Heart right ventricle (tissue), 16 donors: ENCODE data around the gene FAM187B. TPM values are rescaled to one million over a fixed set of nuclear protein-coding genes. Genes with fewer than 3 reads are reported as not detected.
A peak's percentile ranks its signal among the peaks of the same experiment; 100 is the strongest.

Experiments used
- ATAC-seq, 8 donors: fragments of 200-7000 bp; cut with Tn5 transposase; one replicate each; pipeline ENCODE4 v1.9.1; 2020; ENCODE audit warnings: mild to moderate bottlenecking in 8 of 8, moderate library complexity in 8 of 8, moderate number of reproducible peaks in 1 of 8
- DNase-seq, 2 donors: peaks; one replicate each; pipeline ENCODE4 v3.0.0-alpha.2; 2020
- H3K27ac ChIP-seq, 10 donors: fragments of 200-600 bp; sonication (generic) in 2 of 10; one replicate each; pipeline versions ENCODE4 v1.5.0 to v1.8.0; 2020 to 2022; ENCODE audit warnings: mild to moderate bottlenecking in 3 of 10
- H3K27me3 ChIP-seq, 7 donors: fragments of 200-600 bp; one replicate each; pipeline ENCODE4 v1.8.0; 2021 to 2022; ENCODE audit warnings: mild to moderate bottlenecking in 2 of 7
- H3K36me3 ChIP-seq, 9 donors: fragments of 200-600 bp; sonication (generic) in 1 of 9; one replicate each; pipeline versions ENCODE4 v1.5.0 to v1.8.0; 2020 to 2022; ENCODE audit warnings: mild to moderate bottlenecking in 2 of 9
- H3K4me1 ChIP-seq, 9 donors: fragments of 200-600 bp; sonication (generic) in 1 of 9; one replicate each; pipeline versions ENCODE4 v1.5.0 to v1.8.0; 2020 to 2022; ENCODE audit warnings: mild to moderate bottlenecking in 4 of 9
- H3K4me3 ChIP-seq, 10 donors: fragments of 200-600 bp; sonication (generic) in 2 of 10; one replicate each; pipeline versions ENCODE4 v1.5.0 to v1.8.0; 2020 to 2022; ENCODE audit warnings: mild to moderate bottlenecking in 7 of 10, moderate library complexity in 2 of 10
- H3K9me3 ChIP-seq, 11 donors: fragments of 200-600 bp in 10 of 11; sonication (generic) in 2 of 11; one replicate each; pipeline versions ENCODE4 v1.5.0 to v1.8.0; 2013 to 2022; ENCODE audit warnings: mild to moderate bottlenecking in 2 of 11, control low read depth in 1 of 11, moderate library complexity in 1 of 11
- WGBS, 2 donors: extraction: QIAGEN DNeasy Blood & Tissue Kit; methylation state at CpG; one replicate each; pipeline ENCODE4 v1.1.7; 2013; ENCODE audit warnings: inconsistent platforms in 1 of 2; 5-methylcytosine and 5-hydroxymethylcytosine counted together
- intact Hi-C, 10 donors: fragments of 100-400 bp; cut with DNase I; formaldehyde crosslinking; loops; one replicate each; pipeline versions ENCODE4 v1.11.1 to v1.14.2; 2022
- polyA plus RNA-seq, 2 donors: library from polyadenylated mRNA; stranded (reverse); fragments of 200-250 nt; gene quantifications; one replicate each; pipeline ENCODE4 v1.2.3, GENCODE V29; 2013
- total RNA-seq, 10 donors: library from RNA; stranded (reverse); fragmentation: NEBNext Ultra II Directional in 3 of 10; extraction: Animal tissue kit (Norgen Biotek cat#: 25700) in 3 of 10; gene quantifications; one replicate each; pipeline versions ENCODE4 v1.2.1 to v1.2.4, GENCODE V29; 2021 to 2023
- TF ChIP-seq, protein P1 (sequence below), 9 donors: fragments of 200-600 bp; sonication (generic) in 2 of 9; IDR thresholded peaks; one replicate each; pipeline versions ENCODE4 v1.5.0 to v1.8.0; 2021 to 2022; ENCODE audit warnings: antibody characterized with exemption in 9 of 9, mild to moderate bottlenecking in 5 of 9, moderate library complexity in 1 of 9
- donor health status: Arrhythmogenic right ventricular cardiomyopathy.
- donor health status: ischemic (EF 13 %, LVEDD 7.1; RV severe dilation, severe dysfunction).
- donor health status: healthy with polysubstance abuse.
- donor health status: DM: no; HTN: yes; CAD: no.
- donor health status: DM: no; HTN: no; CAD: no.
- donor health status: ischemic (EF 25% LVEDD 6.9; RV normal size, moderate dysfunction).
- donor health status: ischemic (EF 25% LVEDD 5.7; RV mildly dilated, moderate dysfunction).
- donor health status: healthy.
- donor health status: DM: yes; HTN: yes; CAD: no.
- donor health status: Ischemic cardiomyopathy.
- donor health status: ischemic (EF 35%, LVEDD 5.7; RV mildly dilated, moderate dysfunction).
- donor health status: nonischemic (EF 11% LVEDD 7.7; RV severe dilation, severe dysfunction).
- donor health status: DM: yes; HTN: yes; CAD: no.
- donor health status: PGD.
- donor health status: ischemic (EF 29% LVEDD 5.4; RV normal size, mild dysfunction).
- donor health status: nonischemic (EF 23%, LVEDD 6.1; RV moderate dilation, normal function).

FAM187B gene
- total and polyA plus RNA-seq, 12 donors: 0.48 TPM; not detected in 11

DNA sequence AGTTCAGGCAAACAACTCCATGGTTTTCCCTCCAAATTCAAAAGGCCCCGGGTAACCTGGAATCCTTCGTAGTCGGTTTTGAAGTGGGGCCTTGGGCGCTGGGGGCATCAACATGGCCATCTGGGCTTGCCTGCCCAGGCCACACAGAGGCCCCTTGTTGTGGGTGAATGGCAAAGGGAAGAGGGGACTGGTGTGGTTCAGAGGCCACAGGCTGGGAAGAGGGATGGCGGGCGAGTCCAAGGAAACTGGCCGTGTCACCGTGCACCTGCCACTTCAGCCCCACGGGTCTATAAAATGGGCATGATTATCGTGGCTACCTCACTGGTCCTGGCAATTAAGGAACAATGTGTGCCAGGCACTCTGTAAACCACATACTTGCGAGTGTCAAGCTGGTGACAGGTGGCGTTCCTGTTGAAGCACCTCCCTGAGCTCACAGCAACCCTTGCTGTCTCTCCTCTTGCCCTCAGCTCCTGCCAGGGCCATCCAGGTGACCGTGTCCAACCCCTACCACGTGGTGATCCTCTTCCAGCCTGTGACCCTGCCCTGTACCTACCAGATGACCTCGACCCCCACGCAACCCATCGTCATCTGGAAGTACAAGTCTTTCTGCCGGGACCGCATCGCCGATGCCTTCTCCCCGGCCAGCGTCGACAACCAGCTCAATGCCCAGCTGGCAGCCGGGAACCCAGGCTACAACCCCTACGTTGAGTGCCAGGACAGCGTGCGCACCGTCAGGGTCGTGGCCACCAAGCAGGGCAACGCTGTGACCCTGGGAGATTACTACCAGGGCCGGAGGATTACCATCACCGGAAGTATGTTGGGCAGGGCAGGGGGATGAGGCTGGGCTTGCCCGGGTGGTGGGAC lies 21.5 kb upstream of the FAM187B start:
- no peak for DNase-seq
- no peak for ATAC-seq
- H3K4me1 ChIP-seq: peaks cover 0 to 49% (median 29%) of the 10 kb centered on the region in 9 donors
- H3K4me3 ChIP-seq: peak overlapping the region in 5 of 10 donors; percentile 55 to 68 (median 66)
- H3K27me3 ChIP-seq: peaks cover 10 to 53% (median 40%) of the 10 kb centered on the region in 7 donors
- H3K27ac ChIP-seq: peak overlapping the region in 4 of 10 donors; percentile 71 to 87 (median 76)
- TF ChIP-seq, protein P1, sequence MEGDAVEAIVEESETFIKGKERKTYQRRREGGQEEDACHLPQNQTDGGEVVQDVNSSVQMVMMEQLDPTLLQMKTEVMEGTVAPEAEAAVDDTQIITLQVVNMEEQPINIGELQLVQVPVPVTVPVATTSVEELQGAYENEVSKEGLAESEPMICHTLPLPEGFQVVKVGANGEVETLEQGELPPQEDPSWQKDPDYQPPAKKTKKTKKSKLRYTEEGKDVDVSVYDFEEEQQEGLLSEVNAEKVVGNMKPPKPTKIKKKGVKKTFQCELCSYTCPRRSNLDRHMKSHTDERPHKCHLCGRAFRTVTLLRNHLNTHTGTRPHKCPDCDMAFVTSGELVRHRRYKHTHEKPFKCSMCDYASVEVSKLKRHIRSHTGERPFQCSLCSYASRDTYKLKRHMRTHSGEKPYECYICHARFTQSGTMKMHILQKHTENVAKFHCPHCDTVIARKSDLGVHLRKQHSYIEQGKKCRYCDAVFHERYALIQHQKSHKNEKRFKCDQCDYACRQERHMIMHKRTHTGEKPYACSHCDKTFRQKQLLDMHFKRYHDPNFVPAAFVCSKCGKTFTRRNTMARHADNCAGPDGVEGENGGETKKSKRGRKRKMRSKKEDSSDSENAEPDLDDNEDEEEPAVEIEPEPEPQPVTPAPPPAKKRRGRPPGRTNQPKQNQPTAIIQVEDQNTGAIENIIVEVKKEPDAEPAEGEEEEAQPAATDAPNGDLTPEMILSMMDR (IDR thresholded peaks at IDR 0.05): no peak
- peaks cover 0 to 9% (median 0%) of the 10 kb centered on the region in 11 donors for H3K9me3 ChIP-seq
- no peaks in the 10 kb centered on the region for H3K36me3 ChIP-seq
- intact Hi-C loops: loop anchor here in 2 of 10 donors (5.0 to 10.0 kb wide), 2 partner anchors 95 to 98 kb away; partner anchors contain the start of gene FXYD5 (in 2 of the 2)
- 89 to 92% methylated on average over 34 of the region's 34 CpGs for WGBS, 2 donors

DNA sequence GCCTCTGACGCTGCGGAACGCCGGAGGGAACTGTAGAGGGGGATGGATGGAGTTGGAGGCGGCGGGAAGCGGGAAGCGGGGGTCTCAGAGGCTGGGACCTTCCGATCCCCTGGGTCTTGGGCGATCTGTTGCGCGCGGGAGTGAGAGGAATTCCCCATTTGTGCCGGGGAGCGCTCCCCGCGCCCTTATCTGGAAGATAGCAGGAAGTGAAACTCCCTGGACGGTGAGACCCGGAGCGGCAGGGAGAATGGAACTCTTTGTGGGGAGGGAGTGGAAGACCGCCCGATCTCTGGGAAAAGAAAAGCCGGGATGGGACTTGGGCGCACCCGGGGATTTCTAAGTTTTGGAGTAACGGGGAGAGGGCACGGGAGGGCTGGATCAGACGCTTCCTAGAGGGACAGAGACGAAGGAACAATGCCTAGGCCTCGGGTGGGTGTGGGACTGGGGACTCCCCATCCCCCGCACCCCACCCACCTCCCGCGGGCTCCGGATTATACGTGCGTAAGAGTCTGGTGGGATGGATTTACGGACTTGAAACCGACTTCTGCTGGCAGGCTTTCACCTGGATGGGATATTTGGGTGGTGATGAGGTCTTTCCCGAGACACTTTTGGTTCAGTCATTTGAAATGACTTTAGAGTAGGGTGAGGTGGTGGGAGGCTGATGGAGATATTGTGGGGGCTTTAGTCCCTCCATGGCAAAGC lies 20.8 kb upstream of the FAM187B start:
- ATAC-seq (peak in 1 of 8 donors; percentile 20), DNase-seq (no peak)
- Histone ChIP-seq H3K27ac (peak overlapping the region in 9 of 10 donors; percentile 68 to 87 (median 75)), H3K9me3 (peaks cover 0 to 15% (median 0%) of the 10 kb centered on the region in 11 donors), H3K36me3 (no peaks in the 10 kb centered on the region), H3K27me3 (peaks cover 10 to 53% (median 35%) of the 10 kb centered on the region in 7 donors), H3K4me1 (peaks cover 0 to 41% (median 25%) of the 10 kb centered on the region in 9 donors), H3K4me3 (peak overlapping the region; percentile 35 to 68 (median 60))
- TF ChIP-seq, protein P1 (IDR thresholded peaks at IDR 0.05): no peak
- 8% methylated on average over 39 of the region's 39 CpGs for WGBS, 2 donors
- intact Hi-C loops: loop anchor here in 1 of 10 donors (5.0 kb wide), 1 partner anchor 97 kb away; the partner anchor contains the start of gene FXYD5

DNA sequence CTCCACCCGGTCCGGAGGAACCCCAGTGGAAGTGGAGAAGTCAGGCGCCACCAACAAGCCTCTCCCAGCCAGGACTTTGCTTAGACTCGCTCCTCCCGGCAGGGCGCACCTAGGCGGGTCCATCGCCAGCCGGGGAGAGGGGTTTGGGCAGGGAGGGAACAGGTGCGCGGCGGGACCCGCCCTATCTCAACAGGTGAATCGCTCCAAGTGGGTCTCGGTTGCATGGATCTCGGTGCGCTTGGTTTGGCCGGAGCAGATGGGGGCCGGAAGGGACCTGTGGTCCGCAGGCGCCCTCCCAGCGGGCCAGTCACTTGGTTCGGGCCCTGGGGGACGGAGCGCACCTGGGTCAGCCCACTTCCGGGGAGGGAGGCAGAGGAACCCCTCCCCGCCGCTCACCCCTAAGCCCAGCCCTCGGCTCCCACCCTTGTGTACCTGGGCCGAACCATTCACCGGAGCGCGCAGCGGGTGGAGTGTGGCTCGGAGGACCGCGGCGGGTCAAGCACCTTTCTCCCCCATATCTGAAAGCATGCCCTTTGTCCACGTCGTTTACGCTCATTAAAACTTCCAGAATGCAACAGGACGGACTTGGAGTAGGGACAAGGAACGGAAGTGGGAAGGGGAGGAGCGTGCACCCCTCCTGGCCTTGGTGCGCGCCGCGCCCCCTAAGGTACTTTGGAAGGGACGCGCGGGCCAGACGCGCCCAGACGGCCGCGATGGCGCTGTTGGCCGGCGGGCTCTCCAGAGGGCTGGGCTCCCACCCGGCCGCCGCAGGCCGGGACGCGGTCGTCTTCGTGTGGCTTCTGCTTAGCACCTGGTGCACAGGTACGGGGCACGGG lies 20.0 kb upstream of the FAM187B start, which contains the start of gene LSR:
LSR (plus strand) TSS at position 693 of the 836 bp plus-strand sequence; CDS start at position 714, 21 bp downstream.
- intact Hi-C loops: loop anchor here in 1 of 10 donors (5.0 kb wide), 1 partner anchor 96 kb away; the partner anchor contains the start of gene FXYD5
- ATAC-seq (peak; percentile 74 to 91 (median 86)), DNase-seq (peak in 1 of 2 donors; percentile 41)
- Histone ChIP-seq H3K36me3 (no peaks in the 10 kb centered on the region), H3K4me1 (peaks cover 0 to 34% (median 18%) of the 10 kb centered on the region in 9 donors), H3K9me3 (peaks cover 0 to 16% (median 0%) of the 10 kb centered on the region in 11 donors), H3K27me3 (peaks cover 10 to 53% (median 35%) of the 10 kb centered on the region in 7 donors), H3K4me3 (peak within 1 kb of the TSS; percentile 35 to 68 (median 60)), H3K27ac (peak within 1 kb of the TSS; percentile 29 to 87 (median 74))
- TF ChIP-seq, protein P1 (IDR thresholded peaks at IDR 0.05): no peak
- 0 to 1% methylated on average over 69 of the region's 69 CpGs for WGBS, 2 donors
